Gastrocnemius medialis (tissue), 4 donors: ENCODE results near the gene SAMD13. TPM values are rescaled to one million over a fixed set of nuclear protein-coding genes. Genes with fewer than 3 reads are reported as not detected.

Experiments
- ATAC-seq, 2 donors: fragments of 150-250 bp; one replicate each; pipeline ENCODE4 v1.9.1; 2016
- DNase-seq, 2 donors: peaks; one replicate each; pipeline ENCODE4 v3.0.0-alpha.2; 2019
- H3K27ac ChIP-seq, 4 donors: fragments of 200-600 bp; sonication (generic); 1 replicate in 1 of 4; 2 replicates in 3 of 4; pipeline ENCODE4 v1.5.1; 2016 to 2018; ENCODE audit warnings: mild to moderate bottlenecking in 2 of 4, moderate library complexity in 1 of 4
- H3K27me3 ChIP-seq, 3 donors: fragments of 200-600 bp; sonication (generic) in 2 of 3; 1 replicate in 1 of 3; 2 replicates in 2 of 3; pipeline versions ENCODE4 v1.5.1 to v1.6.0; 2016 to 2019; ENCODE audit warnings: mild to moderate bottlenecking in 1 of 3, moderate library complexity in 1 of 3
- H3K36me3 ChIP-seq, 2 donors: fragments of 200-600 bp; sonication (generic) in 1 of 2; one replicate each; pipeline ENCODE4 v1.5.1; 2017 to 2018
- H3K4me1 ChIP-seq, 2 donors: fragments of 200-600 bp; sonication (generic) in 1 of 2; one replicate each; pipeline ENCODE4 v1.5.1; 2016 to 2017; ENCODE audit warnings: mild to moderate bottlenecking in 2 of 2
- H3K4me3 ChIP-seq, 4 donors: fragments of 200-600 bp; sonication (generic) in 3 of 4; 1 replicate in 1 of 4; 2 replicates in 3 of 4; pipeline ENCODE4 v1.5.1; 2016 to 2019; ENCODE audit warnings: mild to moderate bottlenecking in 2 of 4
- H3K9me3 ChIP-seq, 3 donors: fragments of 200-600 bp; sonication (generic) in 2 of 3; 1 replicate in 1 of 3; 2 replicates in 2 of 3; pipeline ENCODE4 v1.5.1; 2016 to 2019
- POLR2A ChIP-seq, 2 donors: fragments of 450-650 bp; IDR thresholded peaks; one replicate each; pipeline ENCODE4 v1.6.1; 2017; ENCODE audit warnings: antibody characterized with exemption in 2 of 2, mild to moderate bottlenecking in 2 of 2, moderate library complexity in 2 of 2
- in situ Hi-C, 4 donors: fragments of 200-750 bp; cut with MboI; loops; one replicate each; pipeline versions ENCODE4 v1.15.0 to v1.8.0; 2017; ENCODE audit warnings: low sequenced_read_pairs in 4 of 4
- intact Hi-C: fragments of 100-400 bp; cut with DNase I; formaldehyde crosslinking; loops from one replicate; pipeline ENCODE4 v1.15.1; 2023; ENCODE audit warnings: low total_unique reads
- total RNA-seq, 4 donors: library from RNA; depleted of rRNA; stranded (reverse); fragments of >200 nt; gene quantifications; one replicate each; pipeline versions ENCODE4 v1.1.0 to v1.2.3, GENCODE V29; 2016
- TF ChIP-seq, protein P1 (sequence below), 5 experiments: fragments of 450-650 bp in 3 of 5; fragments of 200-600 bp in 2 of 5; sonication (generic) in 2 of 5; IDR thresholded peaks in 4 of 5; conservative IDR thresholded peaks in 1 of 5; 1 replicate in 4 of 5; 2 replicates in 1 of 5; pipeline ENCODE4 v1.5.1; 2016 to 2019; ENCODE audit warnings: antibody characterized with exemption in 5 of 5, mild to moderate bottlenecking in 3 of 5, moderate library complexity in 3 of 5

Gene SAMD13
- total RNA-seq, 4 donors from 2014 or later = 1.5 to 10.8 (median 5.4) TPM

DNA sequence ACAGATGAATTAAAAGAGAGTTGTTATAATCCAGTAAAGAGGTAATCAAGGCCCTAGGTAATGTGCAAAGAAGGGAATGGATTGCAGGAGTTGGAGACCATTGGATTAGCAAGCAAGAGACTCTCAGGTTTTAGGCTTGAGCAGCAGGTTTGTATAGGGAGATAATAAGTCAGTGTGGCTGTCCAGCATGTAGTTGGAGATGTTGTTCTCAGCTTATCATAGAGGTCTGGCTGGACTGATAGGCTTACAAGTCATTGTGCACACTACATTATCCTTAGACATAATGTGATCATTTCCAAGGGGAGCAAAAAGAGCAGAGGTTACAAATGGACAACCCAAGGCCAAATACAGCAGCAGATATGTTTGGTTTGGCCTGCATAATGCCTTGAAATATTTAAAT is 45.9 kb upstream of the SAMD13 start:
- TF ChIP-seq, protein P1, sequence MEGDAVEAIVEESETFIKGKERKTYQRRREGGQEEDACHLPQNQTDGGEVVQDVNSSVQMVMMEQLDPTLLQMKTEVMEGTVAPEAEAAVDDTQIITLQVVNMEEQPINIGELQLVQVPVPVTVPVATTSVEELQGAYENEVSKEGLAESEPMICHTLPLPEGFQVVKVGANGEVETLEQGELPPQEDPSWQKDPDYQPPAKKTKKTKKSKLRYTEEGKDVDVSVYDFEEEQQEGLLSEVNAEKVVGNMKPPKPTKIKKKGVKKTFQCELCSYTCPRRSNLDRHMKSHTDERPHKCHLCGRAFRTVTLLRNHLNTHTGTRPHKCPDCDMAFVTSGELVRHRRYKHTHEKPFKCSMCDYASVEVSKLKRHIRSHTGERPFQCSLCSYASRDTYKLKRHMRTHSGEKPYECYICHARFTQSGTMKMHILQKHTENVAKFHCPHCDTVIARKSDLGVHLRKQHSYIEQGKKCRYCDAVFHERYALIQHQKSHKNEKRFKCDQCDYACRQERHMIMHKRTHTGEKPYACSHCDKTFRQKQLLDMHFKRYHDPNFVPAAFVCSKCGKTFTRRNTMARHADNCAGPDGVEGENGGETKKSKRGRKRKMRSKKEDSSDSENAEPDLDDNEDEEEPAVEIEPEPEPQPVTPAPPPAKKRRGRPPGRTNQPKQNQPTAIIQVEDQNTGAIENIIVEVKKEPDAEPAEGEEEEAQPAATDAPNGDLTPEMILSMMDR (IDR thresholded peaks at IDR 0.05 in 4 of 5, conservative IDR thresholded peaks at IDR 0.05 in 1 of 5) = no peak
- TF ChIP-seq POLR2A (IDR thresholded peaks at IDR 0.05) = no peak
- Histone ChIP-seq H3K27me3 (no peaks in the 10 kb centered on the region), H3K27ac (no peak overlapping the region), H3K4me1 (peaks cover 6 to 8% of the 10 kb centered on the region in 2 donors), H3K4me3 (no peak overlapping the region), H3K36me3 (no peaks in the 10 kb centered on the region), H3K9me3 (no peaks in the 10 kb centered on the region)
- in situ Hi-C loops (no loop called here), intact Hi-C loops (loop anchor here (2.0 kb wide), 1 partner anchor 43 kb away; no protein-coding TSS in a partner anchor)
- no peak for DNase-seq
- no peak for ATAC-seq

DNA sequence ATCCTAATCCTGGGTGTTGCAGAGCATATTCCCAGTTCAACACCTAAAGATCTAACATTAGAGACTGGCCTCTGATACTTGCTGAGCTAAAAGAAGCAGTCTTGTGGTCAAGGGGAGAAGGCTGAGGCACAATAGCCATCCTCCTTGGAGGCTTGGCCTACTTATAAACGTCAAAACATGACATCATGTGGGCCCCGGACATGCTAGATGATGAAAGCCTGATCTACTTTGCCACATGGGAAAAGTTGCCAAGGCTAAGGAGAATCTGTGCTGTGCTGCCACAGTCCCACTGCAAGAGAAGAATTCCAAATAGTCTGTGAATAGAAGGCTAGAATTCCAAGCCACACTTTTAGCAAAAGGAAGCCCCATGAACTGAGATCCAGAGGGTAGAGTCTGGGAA is 43.9 kb upstream of the SAMD13 start:
- no peak for ATAC-seq
- no peak for DNase-seq

GRCh38 chr1:84259376-84259775 is 42.1 kb upstream of the SAMD13 start:
- ATAC-seq (no peak), DNase-seq (no peak)
- intact Hi-C loops (no loop called here), in situ Hi-C loops (no loop called here)
- Histone ChIP-seq H3K4me1 (no peaks in the 10 kb centered on the region), H3K27ac (no peak overlapping the region), H3K9me3 (no peaks in the 10 kb centered on the region), H3K4me3 (no peak overlapping the region), H3K27me3 (no peaks in the 10 kb centered on the region), H3K36me3 (no peaks in the 10 kb centered on the region)
- TF ChIP-seq POLR2A (IDR thresholded peaks at IDR 0.05) = no peak
- TF ChIP-seq, protein P1 (IDR thresholded peaks at IDR 0.05 in 4 of 5, conservative IDR thresholded peaks at IDR 0.05 in 1 of 5) = no peak

More for the DNA sequence above, 43.9 kb upstream of the SAMD13 start:
- Histone ChIP-seq H3K4me3 (no peak overlapping the region), H3K36me3 (no peaks in the 10 kb centered on the region), H3K27ac (no peak overlapping the region), H3K27me3 (no peaks in the 10 kb centered on the region), H3K4me1 (peaks cover 6 to 8% of the 10 kb centered on the region in 2 donors), H3K9me3 (no peaks in the 10 kb centered on the region)
- intact Hi-C loops = no loop called here
- TF ChIP-seq, protein P1 (IDR thresholded peaks at IDR 0.05 in 4 of 5, conservative IDR thresholded peaks at IDR 0.05 in 1 of 5) = no peak
- no peak for TF ChIP-seq POLR2A (IDR thresholded peaks at IDR 0.05)
- in situ Hi-C loops = no loop called here

DNA sequence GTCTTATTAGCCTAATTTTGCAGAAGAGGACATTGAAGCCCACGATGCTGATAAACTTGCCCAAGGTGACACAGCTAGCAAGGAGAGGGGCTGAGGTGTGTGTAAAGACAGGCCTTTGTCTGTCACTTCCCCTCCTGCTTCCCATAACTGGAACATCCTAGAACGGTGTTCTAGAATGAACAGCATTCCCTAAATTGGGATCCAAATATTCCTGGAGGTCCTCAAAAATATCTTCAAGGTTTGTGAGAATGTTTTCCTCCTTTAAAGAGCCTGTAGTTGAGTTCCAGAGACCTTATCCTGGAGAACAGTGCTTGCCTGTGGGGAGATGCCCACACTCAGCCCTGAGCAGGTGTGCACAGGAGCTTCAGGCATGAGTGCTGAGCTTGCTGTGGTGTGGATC is 41.5 kb upstream of the SAMD13 start:
- TF ChIP-seq POLR2A (IDR thresholded peaks at IDR 0.05) = no peak
- TF ChIP-seq, protein P1 (IDR thresholded peaks at IDR 0.05 in 4 of 5, conservative IDR thresholded peaks at IDR 0.05 in 1 of 5) = no peak
- intact Hi-C loops (no loop called here), in situ Hi-C loops (no loop called here)
- H3K27me3 ChIP-seq = no peaks in the 10 kb centered on the region
- ATAC-seq (no peak), DNase-seq (no peak)
- H3K4me1 ChIP-seq = no peaks in the 10 kb centered on the region
- H3K27ac ChIP-seq = no peak overlapping the region
- H3K36me3 ChIP-seq = no peaks in the 10 kb centered on the region
- no peaks in the 10 kb centered on the region for H3K9me3 ChIP-seq
- H3K4me3 ChIP-seq = no peak overlapping the region

- no peak overlapping the region for H3K27ac ChIP-seq
- no peaks in the 10 kb centered on the region for H3K27me3 ChIP-seq
- DNase-seq (no peak), ATAC-seq (no peak)
- TF ChIP-seq, protein P1 (IDR thresholded peaks at IDR 0.05 in 4 of 5, conservative IDR thresholded peaks at IDR 0.05 in 1 of 5) = no peak
- no peak for TF ChIP-seq POLR2A (IDR thresholded peaks at IDR 0.05)
- H3K36me3 ChIP-seq = no peaks in the 10 kb centered on the region
- in situ Hi-C loops (no loop called here), intact Hi-C loops (no loop called here)
- no peak overlapping the region for H3K4me3 ChIP-seq
- H3K4me1 ChIP-seq = no peaks in the 10 kb centered on the region
- no peaks in the 10 kb centered on the region for H3K9me3 ChIP-seq
Observed at GRCh38 chr1:84260852-84261518, 40.5 kb upstream of the SAMD13 start.
